GM10248 (cell line): ENCODE results near the gene HOXC5.
"Not testable (repeated sequence)": the region's sequence is repeated elsewhere in the genome, so short reads cannot be mapped to it uniquely, and the experiment has no call there.

ENCODE experiments used
- CTCF ChIA-PET: fragments of 300-600 bp; sonication (Branson Sonifier 250); formaldehyde crosslinking; extraction: SDS; loops from one replicate; lab custom pipeline; 2021; ENCODE audit warnings: antibody characterized with exemption; lab: Yijun Ruan, JAX
- POLR2A ChIA-PET: fragments of 350-650 bp; sonication (Branson Sonifier 250); formaldehyde crosslinking; extraction: SDS; loops from one replicate; lab custom pipeline; 2020; ENCODE audit warnings: antibody characterized with exemption; lab: Yijun Ruan, JAX
- DNase-seq: peaks from one replicate; pipeline ENCODE4 v3.0.0; 2012; ENCODE audit errors: extremely low spot score
- CTCF ChIP-seq: IDR thresholded peaks from 2 replicates; pipeline ENCODE4 v1.5.1; 2012; ENCODE audit warnings: mild to moderate bottlenecking, low read depth; ENCODE audit errors: extremely low read depth, missing control alignments, control extremely low read depth

Gene HOXC5

DNA sequence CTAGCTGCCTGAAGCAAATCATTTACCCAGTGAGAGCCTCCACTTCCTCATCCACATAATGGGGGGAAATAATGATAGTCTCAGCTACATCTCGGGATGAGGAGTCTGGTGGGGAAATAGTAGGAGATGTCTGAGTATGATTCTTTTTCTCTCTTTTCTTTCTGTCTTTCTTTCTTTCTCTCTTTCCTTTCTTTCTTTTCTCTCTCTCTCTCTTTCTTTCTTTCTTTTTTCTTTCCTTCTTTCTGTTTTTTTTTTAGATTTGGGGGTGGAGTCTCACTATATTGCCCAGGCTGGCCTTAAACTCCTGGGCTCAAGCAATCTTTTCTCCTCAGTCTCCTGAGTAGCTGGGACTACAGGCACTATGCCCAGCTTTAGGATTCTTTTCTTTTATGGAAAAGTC, 33.6 kb downstream of the HOXC5 start:
- ChIA-PET CTCF (no interaction called here), POLR2A (no interaction called here)
- no peak for DNase-seq
- no peak for TF ChIP-seq CTCF

GRCh38 chr12:54068418-54069070, 35.7 kb downstream of the HOXC5 start:
- DNase-seq, result no peak
- TF ChIP-seq CTCF, result no peak
- CTCF ChIA-PET, result no interaction called here
- POLR2A ChIA-PET, result no interaction called here

- DNase-seq, result no peak
- no peak for TF ChIP-seq CTCF
- ChIA-PET POLR2A (interaction anchor here (0.9 kb wide), 1 partner anchor 18 kb away, joined by 3 read pairs; the partner anchor contains the start of gene HOXC4), CTCF (interaction anchor here (1.5 to 1.9 kb wide), 2 partner anchors 11 to 40 kb away, joined by 4 to 8 read pairs; partner anchors contain the start of gene HOXC5)
These were observed 39.1 kb downstream of the HOXC5 start for GRCh38 chr12:54071942-54072341.

DNA sequence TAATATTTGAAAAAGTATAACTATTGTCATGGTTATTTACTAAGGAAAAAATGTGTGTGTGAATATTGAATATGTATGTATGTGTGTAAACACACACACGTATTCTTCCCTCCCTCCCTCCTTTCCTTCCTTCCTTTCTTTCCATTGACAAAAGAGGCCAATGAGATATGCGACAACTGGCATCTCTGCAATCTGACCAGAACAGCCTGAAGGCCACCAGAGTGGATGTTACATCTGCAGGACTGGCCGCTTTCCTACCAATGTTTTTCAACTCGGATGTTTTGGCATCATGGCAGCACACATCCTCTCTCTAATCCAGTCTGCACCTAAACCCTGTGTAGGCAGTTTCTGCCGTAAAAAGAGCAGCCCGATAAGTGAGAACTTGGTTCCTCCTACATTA, 41.5 kb downstream of the HOXC5 start:
- DNase-seq, result no peak
- ChIA-PET POLR2A (no interaction called here), CTCF (no interaction called here)
- TF ChIP-seq CTCF, result no peak

DNA sequence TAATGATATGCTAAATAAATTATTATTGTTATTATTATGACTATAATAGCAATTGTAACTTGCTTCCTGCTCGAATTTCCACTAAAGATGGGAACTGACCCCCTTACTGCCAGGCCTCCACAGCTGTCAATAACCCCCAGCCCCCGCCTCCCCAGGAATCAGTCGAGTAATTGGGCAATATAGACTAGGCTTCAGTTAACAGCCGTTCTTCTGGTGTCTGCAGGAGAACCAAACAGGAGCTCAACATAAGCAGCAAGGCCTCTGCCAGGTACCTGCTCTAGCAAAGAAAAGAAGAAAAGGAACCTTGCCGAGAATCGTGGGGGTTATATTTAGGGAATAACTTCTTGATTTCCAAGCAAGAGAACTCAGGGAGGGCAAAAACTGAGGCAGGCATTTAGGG, 42.6 kb downstream of the HOXC5 start:
- CTCF ChIA-PET, result interaction anchor here (1.0 to 1.7 kb wide), 3 partner anchors 117 to 139 kb away, joined by 3 to 4 read pairs (median 4); no protein-coding TSS in a partner anchor
- no peak for DNase-seq
- POLR2A ChIA-PET, result no interaction called here
- TF ChIP-seq CTCF, result no peak

- ChIA-PET POLR2A (no interaction called here), CTCF (interaction anchor here (1.0 to 1.7 kb wide), 5 partner anchors 11 to 139 kb away, joined by 3 to 4 read pairs (median 3); partner anchors contain the start of gene HOXC5)
- no peak for DNase-seq
- no peak for TF ChIP-seq CTCF
These were observed 43.1 kb downstream of the HOXC5 start for GRCh38 chr12:54075974-54076373.

DNA sequence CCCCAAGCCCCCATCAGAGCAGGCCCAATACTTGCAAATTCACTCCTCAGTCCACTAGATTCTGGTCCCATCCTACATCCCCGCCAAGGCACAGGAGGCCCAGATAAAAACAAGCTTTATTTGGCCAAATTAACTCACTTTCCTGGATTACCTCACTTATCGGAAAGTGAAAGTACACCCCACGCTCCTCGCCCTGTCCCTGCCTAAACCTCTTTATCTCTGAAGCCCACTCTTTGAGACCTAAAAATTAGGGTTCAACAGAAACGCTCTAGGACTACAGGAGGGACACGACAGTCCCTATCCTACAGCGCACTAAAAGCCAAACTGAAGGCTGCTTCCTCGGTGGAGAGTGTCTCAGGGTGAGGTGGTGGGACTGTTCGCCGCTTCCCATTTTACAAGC, 45.0 kb downstream of the HOXC5 start:
- POLR2A ChIA-PET, result not testable (repeated sequence)

GRCh38 chr12:54079115-54079514, 46.3 kb downstream of the HOXC5 start:
- CTCF ChIA-PET, DNase-seq, POLR2A ChIA-PET: not testable (repeated sequence)

More for the DNA sequence above, 45.0 kb downstream of the HOXC5 start:
- CTCF ChIA-PET, DNase-seq: not testable (repeated sequence)

- POLR2A ChIA-PET, CTCF ChIA-PET, DNase-seq: not testable (repeated sequence)
These were observed 47.4 kb downstream of the HOXC5 start for GRCh38 chr12:54080008-54080924.

DNA sequence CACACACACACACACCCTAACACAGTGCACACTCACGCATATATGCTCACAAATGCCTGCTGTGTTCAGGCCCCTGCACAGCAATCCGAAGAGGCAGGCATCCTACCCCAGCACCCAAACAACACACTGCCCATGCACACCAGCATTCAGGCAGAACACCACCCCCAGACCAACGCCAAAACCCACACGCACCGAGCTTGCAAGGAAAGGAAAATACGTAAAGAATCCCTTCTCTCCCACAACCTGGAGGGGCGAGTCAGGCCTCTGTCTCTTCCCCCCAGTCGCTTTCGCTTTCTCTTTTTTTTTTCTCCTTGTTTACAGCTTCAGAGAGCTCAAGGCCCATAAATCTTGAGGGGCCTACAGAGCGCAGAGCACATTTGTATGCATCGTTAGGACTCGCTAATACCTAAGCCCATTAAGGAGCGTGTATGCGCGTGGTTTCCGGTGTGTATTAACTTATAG, 48.2 kb downstream of the HOXC5 start:
- DNase-seq, CTCF ChIA-PET, POLR2A ChIA-PET: not testable (repeated sequence)
